Immature natural killer cell (primary cell): Measurements from ENCODE around the gene DOLPP1. TPM values are rescaled to one million over a fixed set of nuclear protein-coding genes. Genes with fewer than 3 reads are reported as not detected.
"Not testable (repeated sequence)": the region's sequence is repeated elsewhere in the genome, so short reads cannot be mapped to it uniquely, and the experiment has no call there.

Experiments
- DNase-seq, 3 donors: peaks; one replicate each; pipeline ENCODE4 v3.0.0; 2022; ENCODE audit warnings: mixed read lengths in 1 of 3
- H3K27ac Mint-ChIP-seq, 6 donors: one replicate each; pipeline ENCODE4 v1.8.0; 2020; ENCODE audit warnings: mixed read lengths in 6 of 6, mild to moderate bottlenecking in 5 of 6, inconsistent platforms in 4 of 6, moderate library complexity in 3 of 6
- H3K27me3 Mint-ChIP-seq, 3 donors: one replicate each; pipeline ENCODE4 v1.8.0; 2020 to 2021; ENCODE audit warnings: low read depth in 3 of 3, mild to moderate bottlenecking in 3 of 3, mixed read lengths in 3 of 3, moderate library complexity in 3 of 3, inconsistent platforms in 1 of 3
- H3K36me3 Mint-ChIP-seq, 3 donors: one replicate each; pipeline ENCODE4 v1.8.0; 2020; ENCODE audit warnings: mixed read lengths in 3 of 3, inconsistent platforms in 2 of 3, mild to moderate bottlenecking in 2 of 3
- H3K4me1 Mint-ChIP-seq, 2 donors: one replicate each; pipeline ENCODE4 v1.8.0; 2020; ENCODE audit warnings: inconsistent platforms in 2 of 2, mild to moderate bottlenecking in 2 of 2, mixed read lengths in 2 of 2, moderate library complexity in 1 of 2
- H3K4me3 Mint-ChIP-seq, 5 donors: one replicate each; pipeline ENCODE4 v1.8.0; 2020; ENCODE audit warnings: mild to moderate bottlenecking in 5 of 5, mixed read lengths in 5 of 5, inconsistent platforms in 3 of 5, moderate library complexity in 3 of 5
- H3K9me3 Mint-ChIP-seq, 6 donors: one replicate each; pipeline ENCODE4 v1.8.0; 2020; ENCODE audit warnings: mild to moderate bottlenecking in 6 of 6, mixed read lengths in 6 of 6, inconsistent platforms in 4 of 6, moderate library complexity in 3 of 6
- polyA plus RNA-seq, 3 donors: library from polyadenylated mRNA; unstranded; fragments of 300-500 nt; fragmentation: Illumina TruSeq; gene quantifications; one replicate each; pipeline ENCODE4 v1.2.3, GENCODE V29; 2021

DOLPP1 gene, protein sequence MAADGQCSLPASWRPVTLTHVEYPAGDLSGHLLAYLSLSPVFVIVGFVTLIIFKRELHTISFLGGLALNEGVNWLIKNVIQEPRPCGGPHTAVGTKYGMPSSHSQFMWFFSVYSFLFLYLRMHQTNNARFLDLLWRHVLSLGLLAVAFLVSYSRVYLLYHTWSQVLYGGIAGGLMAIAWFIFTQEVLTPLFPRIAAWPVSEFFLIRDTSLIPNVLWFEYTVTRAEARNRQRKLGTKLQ
- 10 to 100 TPM in 2 of 3 donors, 1 to 10 TPM in 1; 9.0 to 13.1 (median 12.9) TPM for polyA plus RNA-seq

DNA sequence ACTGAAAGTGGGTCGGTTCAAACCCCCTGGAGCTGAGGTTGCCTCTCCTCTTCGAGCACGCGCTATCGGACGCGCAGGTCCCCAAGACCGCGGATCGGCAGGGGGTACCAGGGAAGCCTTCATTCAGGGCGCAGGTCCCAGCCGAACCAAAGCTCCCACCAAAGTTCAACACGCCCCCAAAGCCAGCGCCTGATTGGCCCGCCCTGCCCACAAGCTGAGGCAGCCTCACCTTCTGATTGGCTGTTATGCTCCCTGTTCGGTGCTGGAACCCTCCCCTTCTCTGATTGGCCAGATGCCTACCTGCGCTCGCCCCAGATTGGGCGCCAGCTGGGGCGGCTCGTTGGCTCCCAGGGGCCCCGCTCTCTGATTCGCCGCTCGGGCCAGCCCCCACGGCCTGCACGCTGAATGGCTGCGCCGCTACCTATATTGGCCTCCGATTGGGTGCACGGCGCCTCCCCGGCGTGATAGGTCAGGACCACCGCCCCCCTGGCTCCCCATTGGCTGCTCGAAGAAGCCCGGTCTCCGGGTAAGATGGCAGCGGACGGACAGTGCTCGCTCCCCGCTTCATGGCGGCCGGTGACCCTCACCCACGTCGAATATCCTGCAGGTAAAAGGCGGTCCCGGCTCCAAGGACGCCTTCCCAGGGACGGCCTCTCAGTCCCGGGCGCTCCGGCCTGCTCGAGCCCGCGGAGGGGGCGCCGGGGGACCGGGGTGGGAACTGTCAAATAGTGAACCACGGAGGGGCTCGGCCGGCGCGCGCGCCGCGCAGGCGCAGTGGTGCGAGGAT, at the start of gene DOLPP1:
DOLPP1 (plus strand) TSS at position 511 of the 787 bp plus-strand sequence; CDS start at position 532, 21 bp downstream.
- H3K27ac Mint-ChIP-seq, result peak within 1 kb of the TSS; percentile 82 to 88 (median 84)
- H3K36me3 Mint-ChIP-seq, result no peaks in the 10 kb centered on the region
- H3K9me3 Mint-ChIP-seq, result no peaks in the 10 kb centered on the region
- H3K27me3 Mint-ChIP-seq, result peaks cover 5 to 15% (median 7%) of the 10 kb centered on the region in 3 donors
- peak within 1 kb of the TSS; percentile 90 to 93 (median 93) for H3K4me3 Mint-ChIP-seq
- DNase-seq, result peak; percentile 99
- peaks cover 25 to 28% of the 10 kb centered on the region in 2 donors for H3K4me1 Mint-ChIP-seq

DNA sequence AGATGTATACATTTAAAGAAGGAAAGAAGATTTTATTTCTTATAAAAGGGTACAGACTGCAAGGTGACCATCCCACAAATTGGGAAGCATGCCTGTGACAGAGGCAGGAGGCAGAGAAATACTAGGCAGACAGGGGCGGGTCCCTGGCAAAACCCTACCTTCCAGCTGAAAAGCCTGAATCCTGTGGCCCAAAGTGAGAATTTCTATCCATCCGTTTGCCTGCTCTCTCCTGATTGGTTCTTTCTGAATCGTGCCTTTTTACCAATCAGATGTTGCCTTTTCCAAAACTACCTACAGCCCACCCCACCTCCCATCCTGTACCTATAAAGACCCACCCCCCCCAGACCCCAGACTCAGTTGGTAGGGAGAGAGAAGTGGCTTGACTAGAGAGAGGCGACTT, 49.4 kb upstream of the DOLPP1 start:
- Mint-ChIP-seq H3K27me3 (peaks cover 3 to 5% (median 4%) of the 10 kb centered on the region in 3 donors), H3K36me3 (no peaks in the 10 kb centered on the region), H3K27ac (no peak overlapping the region), H3K4me3 (no peak overlapping the region), H3K9me3 (no peaks in the 10 kb centered on the region), H3K4me1 (peaks cover 19 to 20% of the 10 kb centered on the region in 2 donors)
- no peak for DNase-seq

DNA sequence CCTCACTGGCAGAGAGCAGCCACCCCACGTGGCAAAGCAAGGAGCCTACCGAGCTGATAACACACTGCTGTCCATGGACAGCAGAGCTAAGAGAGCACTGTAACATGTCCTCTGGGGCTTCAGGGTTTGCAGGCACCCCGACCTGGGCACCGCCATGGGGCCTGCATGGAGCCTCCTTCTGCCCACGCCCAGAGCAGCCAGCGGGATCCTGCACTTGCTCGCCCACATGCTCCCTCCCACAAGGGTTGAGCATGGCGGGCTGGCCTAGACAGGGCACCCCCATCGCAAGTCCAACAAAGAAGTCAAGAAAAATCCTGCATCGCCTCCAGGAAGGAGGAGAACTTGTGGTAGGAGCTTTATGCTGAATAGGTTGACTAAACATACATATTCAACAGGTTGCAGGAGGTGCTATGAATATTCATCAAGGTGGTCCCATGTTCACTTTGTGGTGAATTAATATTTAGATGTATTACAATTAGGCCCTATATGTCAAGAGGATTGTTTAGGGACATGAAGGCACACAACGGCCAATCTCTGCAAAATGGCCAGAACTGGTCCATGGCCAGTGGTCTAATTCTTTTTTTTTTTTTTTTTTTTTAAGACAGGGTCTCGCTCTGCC, 48.3 kb upstream of the DOLPP1 start:
- H3K27me3 Mint-ChIP-seq, result peaks cover 3 to 7% (median 5%) of the 10 kb centered on the region in 3 donors
- H3K4me1 Mint-ChIP-seq, result peaks cover 20 to 21% of the 10 kb centered on the region in 2 donors
- no peaks in the 10 kb centered on the region for H3K36me3 Mint-ChIP-seq
- no peak for DNase-seq
- H3K9me3 Mint-ChIP-seq, result no peaks in the 10 kb centered on the region
- no peak overlapping the region for H3K4me3 Mint-ChIP-seq
- no peak overlapping the region for H3K27ac Mint-ChIP-seq

DNA sequence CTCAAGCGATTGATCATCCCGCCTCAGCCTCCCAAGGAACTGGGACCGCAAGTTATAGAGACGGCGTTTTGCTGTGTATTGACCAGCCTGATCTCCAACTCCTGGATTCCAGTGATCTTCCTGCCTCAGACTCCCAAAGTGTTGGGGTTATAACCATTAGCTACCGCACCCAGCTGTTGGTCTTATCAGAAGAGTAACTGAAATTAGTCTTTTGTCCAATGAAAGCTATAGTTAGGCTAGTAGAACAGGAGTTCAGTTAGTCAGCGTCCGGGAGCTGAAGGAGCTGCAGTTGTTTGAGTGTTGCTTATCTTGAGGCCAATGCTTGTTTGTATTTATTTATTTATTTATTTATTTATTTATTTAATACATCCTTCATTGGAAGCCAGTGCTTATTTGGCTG, 47.7 kb upstream of the DOLPP1 start:
- Mint-ChIP-seq H3K36me3 (no peaks in the 10 kb centered on the region), H3K9me3 (no peaks in the 10 kb centered on the region), H3K4me3 (no peak overlapping the region), H3K4me1 (peaks cover 25 to 27% of the 10 kb centered on the region in 2 donors), H3K27ac (no peak overlapping the region), H3K27me3 (peaks cover 3 to 7% (median 5%) of the 10 kb centered on the region in 3 donors)
- no peak for DNase-seq

DNA sequence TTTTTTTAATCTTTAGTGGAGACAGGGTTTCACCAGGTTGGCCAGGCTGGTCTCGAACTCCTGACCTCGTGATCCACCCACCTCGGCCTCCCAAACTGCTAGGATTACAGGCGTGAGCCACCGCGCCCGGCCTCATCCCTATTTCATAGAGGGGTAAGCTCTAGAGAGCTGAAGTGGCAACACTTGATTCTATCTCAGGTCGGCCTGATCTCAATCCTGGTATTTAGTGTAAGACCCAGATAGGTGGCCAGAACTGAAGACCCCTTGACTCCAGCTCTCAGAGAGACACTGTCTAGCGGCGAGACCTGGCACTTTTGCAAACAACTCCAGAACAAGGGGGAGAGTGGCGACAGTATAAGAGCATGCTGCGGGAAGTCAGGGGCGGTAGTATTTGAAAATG, 45.1 kb upstream of the DOLPP1 start:
- not testable (repeated sequence) for H3K27me3 Mint-ChIP-seq, H3K36me3 Mint-ChIP-seq, H3K9me3 Mint-ChIP-seq, DNase-seq
- Mint-ChIP-seq H3K4me3 (peak overlapping the region; percentile 90 to 98 (median 95)), H3K4me1 (peaks cover 35 to 40% of the 10 kb centered on the region in 2 donors), H3K27ac (peak overlapping the region; percentile 79 to 95 (median 87))

DNA sequence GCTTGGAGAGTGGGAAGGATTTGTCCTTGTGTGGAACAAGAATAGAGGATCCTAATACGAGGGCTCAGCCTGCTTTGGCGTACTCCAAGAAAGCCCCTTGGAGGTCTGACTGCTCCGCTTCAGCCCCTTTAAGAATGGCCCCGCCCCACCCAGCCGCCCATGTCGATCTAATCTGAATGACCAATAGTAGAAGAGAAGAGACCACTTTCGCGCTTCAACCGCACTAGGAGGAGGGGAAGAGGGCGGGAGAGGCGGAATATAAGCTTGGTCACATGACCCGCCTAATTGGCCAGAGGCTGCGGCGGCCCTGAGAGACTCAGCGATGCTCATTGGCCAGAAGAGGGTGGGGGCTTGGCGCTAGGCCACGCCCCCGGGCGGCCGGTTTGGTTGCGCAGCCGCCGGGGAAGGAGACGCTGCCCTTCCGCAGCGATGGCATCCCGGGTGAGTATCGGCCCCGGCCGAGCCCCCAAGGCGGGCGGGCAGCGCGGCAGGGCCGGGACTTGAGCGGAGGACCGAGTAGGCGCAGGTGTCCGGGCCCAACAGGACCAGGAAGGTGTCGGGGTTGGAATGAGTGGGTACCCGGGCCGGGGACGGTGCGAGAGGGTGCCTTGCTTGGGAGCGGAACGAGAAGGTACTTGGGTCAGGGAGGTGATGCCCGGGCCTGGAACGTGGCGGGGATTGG, 44.5 kb upstream of the DOLPP1 start, which contains the start of gene MIGA2:
MIGA2 (plus strand) TSS at position 386 of the 682 bp plus-strand sequence. CDS start 3,969 bp downstream, outside the sequence.
- DNase-seq, result peak; percentile 96 to 97 (median 96)
- Mint-ChIP-seq H3K27ac (peak within 1 kb of the TSS; percentile 79 to 95 (median 87)), H3K4me3 (peak within 1 kb of the TSS; percentile 90 to 98 (median 95))

DNA sequence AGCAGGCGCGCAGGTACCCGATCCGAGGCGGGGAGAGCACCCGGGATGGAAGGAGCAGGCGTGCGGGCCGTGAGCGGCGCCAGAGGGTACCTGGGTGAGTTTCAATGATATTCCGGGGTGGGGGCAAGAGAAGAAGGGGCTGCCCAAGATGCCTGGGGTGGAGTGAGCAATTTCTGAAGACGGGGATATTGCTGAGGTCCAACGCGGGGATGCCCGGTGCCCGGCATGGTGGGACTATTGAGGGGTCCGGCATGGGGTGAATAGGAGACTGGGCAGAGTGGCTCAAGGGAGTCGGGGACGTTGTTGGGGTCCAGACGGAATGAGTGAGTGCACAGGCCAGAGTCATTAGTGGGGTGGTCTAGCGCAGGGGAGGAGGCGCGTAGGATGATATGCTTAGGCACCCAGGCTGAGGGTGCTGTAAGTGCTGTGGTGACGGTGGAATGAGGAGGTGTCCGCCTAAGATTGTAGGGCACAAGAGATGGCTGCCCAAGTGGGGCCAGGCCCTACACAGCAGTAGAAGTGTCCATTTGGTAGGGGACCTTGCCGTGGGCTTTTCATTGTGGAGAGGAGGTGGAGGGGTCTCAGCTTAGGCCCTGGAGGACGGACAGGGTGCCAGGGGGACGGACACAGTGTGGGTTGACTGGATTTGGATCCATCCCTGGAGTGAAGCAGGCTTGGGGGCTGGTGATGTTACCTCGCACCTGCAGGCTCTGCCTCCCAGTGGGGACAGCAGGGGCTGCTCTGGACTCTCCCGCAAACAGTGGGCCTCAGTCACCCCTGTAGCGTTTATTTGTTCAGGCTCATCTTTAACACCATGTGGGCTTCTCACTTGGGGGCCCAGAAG, 43.8 kb upstream of the DOLPP1 start:
- Mint-ChIP-seq H3K36me3 (peaks cover 0 to 7% (median 0%) of the 10 kb centered on the region in 3 donors), H3K27ac (peak overlapping the region; percentile 79 to 95 (median 87)), H3K9me3 (no peaks in the 10 kb centered on the region), H3K4me1 (peaks cover 37 to 40% of the 10 kb centered on the region in 2 donors), H3K4me3 (peak overlapping the region; percentile 90 to 98 (median 95)), H3K27me3 (peaks cover 5% of the 10 kb centered on the region in 3 donors)
- DNase-seq, result no peak

More for the DNA sequence above, 44.5 kb upstream of the DOLPP1 start, which contains the start of gene MIGA2:
- Mint-ChIP-seq H3K9me3 (no peaks in the 10 kb centered on the region), H3K4me1 (peaks cover 35 to 40% of the 10 kb centered on the region in 2 donors), H3K36me3 (peaks cover 0 to 4% (median 0%) of the 10 kb centered on the region in 3 donors), H3K27me3 (peaks cover 5% of the 10 kb centered on the region in 3 donors)

DNA sequence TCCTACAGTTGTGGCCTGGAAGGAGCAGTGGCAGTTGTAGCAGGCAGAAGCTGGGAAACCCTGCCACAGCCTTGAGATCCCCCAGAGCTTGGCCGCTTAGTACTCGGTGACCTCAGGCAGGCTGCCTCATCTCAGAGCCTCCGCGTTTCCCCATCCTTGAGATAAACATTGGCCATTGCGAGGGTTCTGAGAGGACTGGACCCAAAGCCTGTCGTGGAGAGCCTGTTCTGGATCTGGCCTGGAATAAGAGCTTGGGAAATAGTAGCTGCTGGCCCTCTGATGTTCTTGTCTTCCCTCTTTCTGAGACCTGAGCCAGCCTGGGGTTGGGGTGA, 43.2 kb upstream of the DOLPP1 start:
- Mint-ChIP-seq H3K27me3 (peaks cover 5% of the 10 kb centered on the region in 3 donors), H3K4me3 (peak overlapping the region; percentile 90 to 98 (median 95)), H3K27ac (peak overlapping the region in 3 of 6 donors; percentile 40 to 79 (median 64)), H3K36me3 (peaks cover 0 to 7% (median 0%) of the 10 kb centered on the region in 3 donors), H3K9me3 (no peaks in the 10 kb centered on the region), H3K4me1 (peaks cover 37 to 40% of the 10 kb centered on the region in 2 donors)
- DNase-seq, result no peak

DNA sequence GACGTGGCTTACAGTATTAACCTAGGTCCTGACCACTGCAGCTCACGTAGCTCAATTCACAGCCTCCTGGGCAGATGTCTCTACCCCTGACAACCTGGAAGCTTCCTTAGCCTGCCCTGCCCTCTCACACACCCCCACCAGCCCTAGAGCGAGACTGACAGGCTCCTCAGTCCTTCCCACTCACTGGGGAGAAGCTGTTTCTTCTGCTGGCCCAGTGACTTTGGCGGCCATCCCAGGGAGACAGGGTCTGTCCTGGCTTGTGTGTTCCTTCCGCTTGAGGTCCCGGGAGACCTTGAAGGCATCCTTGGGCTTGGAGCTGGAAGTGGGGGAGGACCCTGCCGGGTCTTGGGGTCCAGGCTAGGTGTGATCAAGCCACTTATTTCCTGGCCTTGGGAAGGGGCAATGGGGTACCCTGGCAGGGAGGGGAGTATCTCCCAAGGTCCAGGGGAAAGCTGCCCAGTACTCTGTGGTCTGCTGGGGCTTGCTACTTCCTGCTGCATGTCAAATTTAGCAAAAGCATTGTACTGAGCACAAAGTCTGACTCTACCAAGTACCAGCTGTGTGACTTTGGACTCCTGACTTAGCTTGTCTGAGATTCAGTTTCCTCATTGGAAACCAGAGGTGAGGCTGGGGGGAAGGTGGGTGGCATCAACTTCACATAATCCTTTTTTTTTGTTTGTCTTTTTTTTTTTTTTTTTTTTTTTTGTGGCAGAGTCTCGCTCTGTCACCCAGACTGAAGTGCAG, 42.6 kb upstream of the DOLPP1 start:
- peaks cover 0 to 7% (median 0%) of the 10 kb centered on the region in 3 donors for H3K36me3 Mint-ChIP-seq
- peaks cover 5% of the 10 kb centered on the region in 3 donors for H3K27me3 Mint-ChIP-seq
- peaks cover 37 to 40% of the 10 kb centered on the region in 2 donors for H3K4me1 Mint-ChIP-seq
- peak overlapping the region in 3 of 6 donors; percentile 40 to 79 (median 64) for H3K27ac Mint-ChIP-seq
- no peak for DNase-seq
- H3K4me3 Mint-ChIP-seq, result peak overlapping the region; percentile 53 to 98 (median 93)
- no peaks in the 10 kb centered on the region for H3K9me3 Mint-ChIP-seq

DNA sequence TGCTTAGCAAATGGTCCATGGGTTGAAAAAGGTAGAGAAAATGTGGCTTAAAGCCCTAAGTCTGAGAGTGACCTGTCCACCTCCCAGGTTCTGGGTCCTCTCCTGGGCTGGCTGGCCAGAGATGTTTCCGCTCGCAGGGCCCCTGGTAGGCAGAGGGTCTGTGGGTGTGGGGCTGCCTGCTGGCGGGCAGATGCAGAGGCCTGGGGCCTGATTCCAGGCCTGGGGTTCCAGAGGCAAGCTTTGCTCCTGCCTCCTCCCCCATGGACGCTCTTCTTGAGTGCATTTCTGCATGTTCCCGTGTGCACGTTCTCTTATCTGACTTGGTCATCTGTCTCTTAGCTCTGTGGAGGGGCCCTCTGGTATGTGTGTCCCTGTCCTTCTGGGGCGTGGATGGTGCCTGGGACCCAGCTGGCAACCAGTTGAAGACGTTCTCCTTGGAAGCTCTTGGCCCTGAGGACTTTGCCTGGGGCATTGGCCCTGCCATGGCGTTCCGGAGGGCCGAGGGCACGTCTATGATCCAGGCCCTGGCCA, 40.7 kb upstream of the DOLPP1 start:
- Mint-ChIP-seq H3K4me3 (no peak overlapping the region), H3K4me1 (peaks cover 37 to 40% of the 10 kb centered on the region in 2 donors)

DNA sequence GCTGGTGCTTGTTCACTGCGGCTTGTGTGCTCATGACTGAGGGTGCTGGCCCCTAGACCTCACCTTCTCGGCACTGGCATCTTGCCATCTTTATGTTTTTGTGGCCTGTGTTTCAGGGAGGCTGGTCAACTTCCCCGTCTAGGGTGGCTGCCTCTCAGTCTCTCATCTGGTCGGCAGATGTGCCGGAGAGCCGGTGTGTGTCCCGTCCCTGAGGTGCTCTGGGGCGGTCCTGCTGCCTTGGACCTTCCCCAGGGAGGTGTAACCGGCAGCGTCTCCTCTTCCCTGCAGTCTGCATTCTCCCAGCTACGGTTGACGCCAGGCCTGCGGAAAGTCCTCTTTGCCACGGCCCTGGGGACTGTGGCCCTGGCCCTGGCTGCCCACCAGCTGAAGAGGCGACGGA, 38.9 kb upstream of the DOLPP1 start:
- Mint-ChIP-seq H3K27ac (no peak overlapping the region), H3K9me3 (peaks cover 0 to 2% (median 0%) of the 10 kb centered on the region in 6 donors), H3K4me3 (no peak overlapping the region), H3K4me1 (peaks cover 21 to 27% of the 10 kb centered on the region in 2 donors), H3K27me3 (peaks cover 0 to 3% (median 0%) of the 10 kb centered on the region in 3 donors), H3K36me3 (peaks cover 3 to 11% (median 4%) of the 10 kb centered on the region in 3 donors)
- no peak for DNase-seq

More for the DNA sequence above, 40.7 kb upstream of the DOLPP1 start:
- H3K27ac Mint-ChIP-seq, result no peak overlapping the region
- H3K27me3 Mint-ChIP-seq, result peaks cover 5% of the 10 kb centered on the region in 3 donors
- no peak for DNase-seq
- H3K9me3 Mint-ChIP-seq, result peaks cover 0 to 2% (median 0%) of the 10 kb centered on the region in 6 donors
- H3K36me3 Mint-ChIP-seq, result peaks cover 3 to 11% (median 4%) of the 10 kb centered on the region in 3 donors

DNA sequence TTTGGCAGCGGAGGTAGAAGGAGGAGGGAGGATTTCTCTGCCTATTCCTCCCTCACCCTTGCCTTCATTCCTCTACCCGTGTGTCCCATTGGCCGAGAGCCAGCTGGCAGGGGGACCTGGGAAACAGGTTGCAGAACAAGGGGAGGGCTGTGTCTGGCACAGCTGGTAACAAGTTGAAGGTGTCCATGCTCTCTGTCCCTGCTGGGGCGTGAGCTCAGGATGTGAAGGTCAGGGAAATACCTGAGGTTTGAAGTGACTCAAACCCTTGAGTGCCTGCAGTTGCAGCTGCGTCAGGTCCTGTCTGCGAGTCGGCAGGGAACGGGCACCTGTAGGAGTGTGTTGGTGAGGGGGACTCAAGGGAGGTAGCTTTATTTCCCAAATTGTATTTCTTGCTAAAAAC, 28.3 kb upstream of the DOLPP1 start:
- H3K4me1 Mint-ChIP-seq, result no peaks in the 10 kb centered on the region
- peaks cover 0 to 2% (median 0%) of the 10 kb centered on the region in 3 donors for H3K27me3 Mint-ChIP-seq
- no peak for DNase-seq
- H3K36me3 Mint-ChIP-seq, result peaks cover 5 to 13% (median 7%) of the 10 kb centered on the region in 3 donors
- no peaks in the 10 kb centered on the region for H3K9me3 Mint-ChIP-seq
- no peak overlapping the region for H3K4me3 Mint-ChIP-seq
- H3K27ac Mint-ChIP-seq, result no peak overlapping the region
